ENCODE results near the gene ACSM6.

DNA sequence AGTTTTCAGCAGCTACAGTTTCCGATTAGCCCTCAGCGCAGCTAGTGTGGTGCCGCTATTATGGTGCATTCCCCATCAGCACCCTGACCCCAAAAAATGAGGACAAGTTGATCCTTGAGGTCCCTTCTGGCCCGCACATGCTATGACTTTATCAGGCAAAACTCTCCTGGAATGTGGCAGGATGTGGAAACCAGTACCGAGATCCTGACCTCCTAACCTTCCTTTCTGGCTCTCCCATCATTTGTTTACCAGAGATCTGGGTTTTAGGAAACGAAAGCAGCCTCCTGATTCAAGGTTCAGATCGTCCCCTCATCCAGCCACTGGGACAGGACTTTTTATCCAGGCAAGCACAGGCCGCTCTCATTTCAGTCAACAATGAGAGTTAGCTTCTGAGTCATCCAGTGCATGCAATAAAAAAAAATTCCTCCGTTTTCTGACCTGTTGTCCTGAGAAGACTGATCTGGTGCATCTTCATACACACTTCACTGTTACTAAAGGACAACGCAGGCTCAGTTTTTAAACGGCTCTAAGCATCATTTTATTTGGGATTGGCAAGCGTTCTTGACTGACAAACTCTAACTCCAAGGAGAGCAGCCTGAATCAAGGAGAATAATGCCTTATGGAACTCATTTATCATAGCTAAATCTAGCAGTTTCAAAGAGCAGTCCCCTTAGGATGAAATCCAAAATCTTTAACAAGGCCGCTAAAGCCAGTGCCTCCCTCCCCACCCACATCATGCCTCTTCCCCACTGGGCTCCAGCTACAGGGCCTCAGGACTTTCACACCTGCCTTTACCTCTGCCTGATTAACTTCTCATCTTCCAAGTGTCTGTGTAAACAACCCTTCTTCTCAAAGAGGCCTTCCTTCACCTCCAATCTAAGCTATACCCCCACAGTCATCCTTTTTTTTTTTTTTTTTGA is 79.6 kb downstream of the ACSM6 start:
- TF ChIP-seq POLR2A (IDR thresholded peaks at IDR 0.05) (no peak), CTCF (IDR thresholded peaks at IDR 0.05) (peak in 1 of 3 donors; percentile 10)

Data from breast epithelium (tissue), 3 donors.